Mesenchymal stem cell (in vitro differentiated cells and primary cell): ENCODE data around the gene KIAA0513.
A peak's percentile ranks its signal among the peaks of the same experiment; 100 is the strongest.
"Not testable (repeated sequence)": the region's sequence is repeated elsewhere in the genome, so short reads cannot be mapped to it uniquely, and the experiment has no call there.

Experiments
- DNase-seq: peaks from one replicate; pipeline ENCODE4 v3.0.0-alpha.2; 2013
- H2AFZ ChIP-seq: one replicate; pipeline ENCODE4 v1.6.1; 2013; ENCODE audit warnings: low read depth, mild to moderate bottlenecking, control low read depth, inconsistent platforms, low read length, moderate library complexity
- H2AK5ac ChIP-seq: 2 replicates; pipeline ENCODE4 v1.6.1; 2013; ENCODE audit warnings: low read length, moderate library complexity, mild to moderate bottlenecking, inconsistent platforms; ENCODE audit not compliant: severe bottlenecking
- H2BK120ac ChIP-seq: one replicate; pipeline ENCODE4 v1.6.1; 2013; ENCODE audit warnings: low read depth, mild to moderate bottlenecking, inconsistent platforms, low read length, moderate library complexity
- H2BK12ac ChIP-seq, 2 experiments: one replicate each; pipeline ENCODE4 v1.6.1; 2013; ENCODE audit warnings: inconsistent platforms in 2 of 2, low read length in 2 of 2, mild to moderate bottlenecking in 2 of 2, moderate library complexity in 2 of 2, control low read depth in 1 of 2
- H2BK15ac ChIP-seq: one replicate; pipeline ENCODE4 v1.6.1; 2013; ENCODE audit warnings: mild to moderate bottlenecking, low read depth, inconsistent platforms; ENCODE audit not compliant: poor library complexity, severe bottlenecking
- H2BK5ac ChIP-seq: 2 replicates; pipeline ENCODE4 v1.6.1; 2013; ENCODE audit warnings: low read depth, mild to moderate bottlenecking, low read length, control low read depth, inconsistent platforms; ENCODE audit not compliant: poor library complexity, severe bottlenecking
- H3K14ac ChIP-seq, 2 experiments: one replicate each; pipeline ENCODE4 v1.6.1; 2013; ENCODE audit warnings: inconsistent platforms in 2 of 2, low read length in 2 of 2, control low read depth in 1 of 2, mild to moderate bottlenecking in 1 of 2, moderate library complexity in 1 of 2
- H3K18ac ChIP-seq, 2 experiments: one replicate each; pipeline ENCODE4 v1.6.1; 2013; ENCODE audit warnings: inconsistent platforms in 2 of 2, low read length in 2 of 2, control low read depth in 1 of 2, low read depth in 1 of 2, mild to moderate bottlenecking in 1 of 2
- H3K23ac ChIP-seq, 2 experiments: one replicate each; pipeline ENCODE4 v1.6.1; 2013; ENCODE audit warnings: inconsistent platforms in 2 of 2, low read length in 2 of 2, mild to moderate bottlenecking in 2 of 2, moderate library complexity in 2 of 2, control low read depth in 1 of 2
- H3K27ac ChIP-seq: 2 replicates; pipeline ENCODE4 v1.5.1; 2013; ENCODE audit warnings: mild to moderate bottlenecking, moderate library complexity, low read length, control low read depth, inconsistent platforms; ENCODE audit not compliant: poor library complexity, severe bottlenecking
- H3K27me3 ChIP-seq, 2 experiments: 2 replicates each; pipeline versions ENCODE4 v1.6.1 to v1.7.0; 2013; ENCODE audit warnings: low read length in 2 of 2, mild to moderate bottlenecking in 2 of 2, moderate library complexity in 2 of 2, control low read depth in 1 of 2, inconsistent platforms in 1 of 2; ENCODE audit not compliant: control insufficient read depth in 1 of 2, insufficient read depth in 1 of 2
- H3K36me3 ChIP-seq, 2 experiments: 2 replicates each; pipeline versions ENCODE4 v1.6.1 to v1.7.0; 2013; ENCODE audit warnings: low read length in 2 of 2, control low read depth in 1 of 2, inconsistent platforms in 1 of 2, low read depth in 1 of 2, mild to moderate bottlenecking in 1 of 2; ENCODE audit not compliant: insufficient read depth in 2 of 2, control insufficient read depth in 1 of 2
- H3K4ac ChIP-seq, 2 experiments: one replicate each; pipeline ENCODE4 v1.6.1; 2013; ENCODE audit warnings: inconsistent platforms in 2 of 2, low read length in 2 of 2, mild to moderate bottlenecking in 2 of 2, moderate library complexity in 2 of 2, control low read depth in 1 of 2, low read depth in 1 of 2
- H3K4me1 ChIP-seq: 2 replicates; pipeline ENCODE4 v1.6.1; 2013; ENCODE audit warnings: low read depth, low read length, control low read depth; ENCODE audit not compliant: control insufficient read depth, insufficient read depth
- H3K4me2 ChIP-seq: 2 replicates; pipeline ENCODE4 v1.6.1; 2013; ENCODE audit warnings: low read length, mild to moderate bottlenecking, inconsistent platforms; ENCODE audit not compliant: poor library complexity, severe bottlenecking
- H3K4me3 ChIP-seq, 2 experiments: 2 replicates each; pipeline versions ENCODE4 v1.5.1 to v1.7.0; 2013; ENCODE audit warnings: low read length in 2 of 2, mild to moderate bottlenecking in 2 of 2, control low read depth in 1 of 2, low read depth in 1 of 2; ENCODE audit not compliant: insufficient read depth in 1 of 2
- H3K79me1 ChIP-seq: replicated peaks from 2 replicates; pipeline ENCODE4 v1.6.1; 2013; ENCODE audit warnings: mild to moderate bottlenecking, control low read depth, low read length, inconsistent platforms; ENCODE audit not compliant: poor library complexity, severe bottlenecking
- H3K9ac ChIP-seq: 2 replicates; pipeline ENCODE4 v1.7.0; 2013; ENCODE audit warnings: mild to moderate bottlenecking, low read length, moderate library complexity
- H3K9me3 ChIP-seq: 2 replicates; pipeline ENCODE4 v1.7.0; 2013; ENCODE audit warnings: mild to moderate bottlenecking, low read length; ENCODE audit not compliant: control insufficient read depth
- H4K8ac ChIP-seq: one replicate; pipeline ENCODE4 v1.6.1; 2013; ENCODE audit warnings: inconsistent platforms, mild to moderate bottlenecking, low read length, moderate library complexity
- H4K91ac ChIP-seq: one replicate; pipeline ENCODE4 v1.6.1; 2013; ENCODE audit warnings: mild to moderate bottlenecking, low read length, inconsistent platforms
- WGBS: methylation state at CpG from one replicate; pipeline ENCODE4 v1.1.7; 2013; ENCODE audit warnings: mixed read lengths; 5-methylcytosine and 5-hydroxymethylcytosine counted together

KIAA0513 gene

GRCh38 chr16:85123441-85123840, 95.8 kb downstream of the KIAA0513 start:
- Histone ChIP-seq H2AK5ac (peak overlapping the region; percentile 92), H3K4ac (peak overlapping the region in 1 of 2 experiments; percentile 20), H3K4me3 (peak overlapping the region in 1 of 2 experiments; percentile 60), H3K27ac (peak overlapping the region; percentile 70), H3K9ac (peak overlapping the region; percentile 80), H4K91ac (peak overlapping the region; percentile 83), H2BK12ac (peak overlapping the region; percentile 65 to 73), H4K8ac (peak overlapping the region; percentile 79), H2BK120ac (peak overlapping the region; percentile 9), H3K18ac (peak overlapping the region; percentile 26 to 83), H3K4me1 (peaks cover 30% of the 10 kb centered on the region)
- DNase-seq, H3K9me3 ChIP-seq, H3K14ac ChIP-seq, H3K79me1 ChIP-seq, H3K23ac ChIP-seq, H3K27me3 ChIP-seq, H2BK5ac ChIP-seq, H3K36me3 ChIP-seq, H2AFZ ChIP-seq, H2BK15ac ChIP-seq, H3K4me2 ChIP-seq: not testable (repeated sequence)
- WGBS, result 94% methylated on average over 5 of the region's 6 CpGs

DNA sequence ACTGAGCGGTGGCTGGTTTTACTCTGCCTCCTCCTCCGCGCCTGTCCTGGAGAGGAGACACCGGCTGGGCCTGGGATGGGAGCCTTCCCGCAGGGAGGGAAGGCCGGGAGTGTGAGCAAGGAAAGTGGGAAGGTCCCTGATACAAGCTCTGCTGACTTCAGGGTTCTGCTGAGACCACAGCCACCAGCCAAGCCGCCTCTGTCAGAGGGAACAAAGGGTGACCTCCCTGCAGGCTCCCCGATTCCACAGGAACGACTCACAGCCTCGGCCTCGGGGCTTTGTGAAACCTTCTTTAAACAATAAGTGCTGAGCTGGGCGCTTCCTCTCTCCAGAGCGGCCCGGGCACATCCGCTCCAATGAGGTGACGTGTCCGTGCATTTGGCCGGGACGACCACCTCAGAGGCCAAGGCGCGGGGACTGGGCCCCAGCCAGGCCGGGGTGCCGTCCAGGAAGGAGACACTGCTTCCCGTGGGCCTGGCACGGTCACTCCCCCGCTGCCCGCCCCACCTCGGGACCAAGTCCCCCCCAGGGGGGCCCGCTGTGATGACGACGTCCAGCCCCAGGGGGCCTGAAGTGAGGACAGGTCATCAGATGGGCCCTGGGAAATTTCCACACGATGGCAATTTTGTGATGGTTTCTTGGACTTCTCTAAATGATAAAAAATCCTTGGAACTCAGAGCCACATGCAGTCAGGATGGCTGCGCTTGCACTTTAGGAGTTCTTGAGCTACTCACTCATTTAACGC, 96.5 kb downstream of the KIAA0513 start:
- no peak overlapping the region for H3K23ac ChIP-seq
- H3K9me3 ChIP-seq, result no peaks in the 10 kb centered on the region
- no peaks in the 10 kb centered on the region for H3K27me3 ChIP-seq
- H2BK15ac ChIP-seq, result peak overlapping the region; percentile 85
- peak overlapping the region; percentile 65 for H2BK120ac ChIP-seq
- H3K36me3 ChIP-seq, result no peaks in the 10 kb centered on the region
- H3K4me3 ChIP-seq, result peak overlapping the region in 1 of 2 experiments; percentile 60
- peak overlapping the region; percentile 79 for H4K8ac ChIP-seq
- H2BK12ac ChIP-seq, result peak overlapping the region; percentile 80 to 91
- peak overlapping the region; percentile 85 for H4K91ac ChIP-seq
- peak overlapping the region; percentile 80 for H3K9ac ChIP-seq
- peaks cover 30% of the 10 kb centered on the region for H3K4me1 ChIP-seq
- H3K18ac ChIP-seq, result peak overlapping the region; percentile 49 to 83
- peak overlapping the region; percentile 20 to 43 for H3K4ac ChIP-seq
- peak overlapping the region; percentile 70 for H3K27ac ChIP-seq
- H2AK5ac ChIP-seq, result peak overlapping the region; percentile 65
- H3K14ac ChIP-seq, result no peak overlapping the region
- H2AFZ ChIP-seq, result no peak overlapping the region
- DNase-seq, result peak; percentile 83
- WGBS, result 40% methylated on average over 34 of the region's 34 CpGs
- H2BK5ac ChIP-seq, result peak overlapping the region; percentile 73
- H3K4me2 ChIP-seq, result peak overlapping the region; percentile 25
- H3K79me1 ChIP-seq, result no peaks in the 10 kb centered on the region

DNA sequence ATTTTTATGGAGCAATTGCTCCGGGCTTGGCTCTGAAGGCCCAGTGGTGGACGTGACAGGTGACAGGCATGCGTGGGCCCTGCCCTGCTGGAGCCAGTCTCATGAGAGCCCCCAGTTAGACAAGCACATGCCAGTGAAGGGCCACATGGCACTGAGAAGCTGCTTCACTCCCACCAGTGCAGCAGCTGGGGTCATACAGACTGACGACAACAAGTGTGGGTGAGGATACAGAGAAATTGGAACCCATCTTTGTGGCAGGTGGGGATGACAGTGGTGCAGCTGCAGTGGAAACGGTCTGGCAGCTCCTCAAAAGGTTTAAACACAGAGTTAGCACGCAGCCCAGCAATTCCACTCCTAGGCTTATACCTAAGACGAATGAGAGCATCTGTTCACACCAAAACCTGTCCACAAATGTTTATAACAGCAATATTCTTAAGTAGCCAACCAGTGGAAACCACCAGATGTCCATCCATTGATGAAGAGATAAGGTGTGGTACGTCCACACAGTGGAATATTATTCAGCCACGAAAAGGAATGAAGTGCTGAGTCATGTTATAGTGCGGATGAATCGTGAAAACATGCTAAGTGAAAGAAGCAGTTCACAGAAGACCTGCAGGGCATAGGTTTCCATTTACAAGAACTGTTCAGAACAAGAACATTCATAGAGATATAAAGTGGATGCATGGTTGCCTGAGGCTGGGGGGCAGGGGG, 97.2 kb downstream of the KIAA0513 start:
- H3K4ac ChIP-seq, result peak overlapping the region; percentile 34 to 63
- no peaks in the 10 kb centered on the region for H3K79me1 ChIP-seq
- no peaks in the 10 kb centered on the region for H3K9me3 ChIP-seq
- H3K36me3 ChIP-seq, result no peaks in the 10 kb centered on the region
- H3K4me2 ChIP-seq, result no peak overlapping the region
- peak overlapping the region; percentile 0 for H4K91ac ChIP-seq
- H3K4me1 ChIP-seq, result peaks cover 30% of the 10 kb centered on the region
- H3K14ac ChIP-seq, result peak overlapping the region in 1 of 2 experiments; percentile 62
- DNase-seq, result no peak
- H3K23ac ChIP-seq, result no peak overlapping the region
- H2BK5ac ChIP-seq, result no peak overlapping the region
- H3K9ac ChIP-seq, result peak overlapping the region; percentile 80
- no peaks in the 10 kb centered on the region for H3K27me3 ChIP-seq
- peak overlapping the region; percentile 13 to 49 for H3K18ac ChIP-seq
- H2BK120ac ChIP-seq, result no peak overlapping the region
- peak overlapping the region; percentile 65 for H2AK5ac ChIP-seq
- H3K4me3 ChIP-seq, result no peak overlapping the region
- H3K27ac ChIP-seq, result peak overlapping the region; percentile 70
- peak overlapping the region; percentile 80 to 91 for H2BK12ac ChIP-seq
- no peak overlapping the region for H2AFZ ChIP-seq
- no peak overlapping the region for H4K8ac ChIP-seq
- WGBS, result 93% methylated on average over 11 of the region's 11 CpGs
- H2BK15ac ChIP-seq, result no peak overlapping the region
